ENCODE results near the gene ARAF. TPM values are rescaled to one million over a fixed set of nuclear protein-coding genes. Genes with fewer than 3 reads are reported as not detected.

The ARAF gene
- 9.0 and 16.8 TPM in 2 replicates for total RNA-seq

DNA sequence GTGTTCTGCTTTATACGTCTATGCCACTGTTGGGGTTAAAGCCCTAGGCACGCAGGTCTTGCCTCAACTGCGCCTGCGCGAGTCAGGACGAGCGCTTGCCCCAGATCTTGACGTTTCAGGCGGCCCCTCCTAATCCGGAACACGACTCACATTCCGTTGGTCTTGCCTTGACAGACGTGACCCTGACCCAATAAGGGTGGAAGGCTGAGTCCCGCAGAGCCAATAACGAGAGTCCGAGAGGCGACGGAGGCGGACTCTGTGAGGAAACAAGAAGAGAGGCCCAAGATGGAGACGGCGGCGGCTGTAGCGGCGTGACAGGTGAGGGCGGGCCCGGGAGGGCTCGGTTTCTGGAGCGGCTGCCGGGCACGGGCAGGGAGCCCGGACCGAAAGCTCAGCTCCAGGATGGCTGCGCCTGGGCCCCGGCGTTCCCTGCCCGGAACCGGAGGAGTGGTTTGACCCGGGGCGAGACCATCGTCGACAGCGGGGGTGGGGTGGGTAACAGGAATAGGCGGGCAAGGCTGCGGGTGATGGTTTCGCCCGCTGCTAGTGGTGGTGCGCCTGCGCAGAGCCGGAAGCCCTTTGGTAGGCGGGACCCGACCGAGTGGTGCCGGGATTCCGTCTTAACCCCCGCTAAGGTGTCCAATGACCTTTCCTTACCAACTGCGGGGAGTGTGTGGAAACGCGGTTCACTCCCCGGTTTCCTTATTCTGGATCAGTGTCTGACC, at the start of gene ARAF:
TSS of gene ARAF (plus strand) at position 272 of the 725 bp plus-strand sequence. CDS start 1,763 bp downstream, outside the sequence.

DNA sequence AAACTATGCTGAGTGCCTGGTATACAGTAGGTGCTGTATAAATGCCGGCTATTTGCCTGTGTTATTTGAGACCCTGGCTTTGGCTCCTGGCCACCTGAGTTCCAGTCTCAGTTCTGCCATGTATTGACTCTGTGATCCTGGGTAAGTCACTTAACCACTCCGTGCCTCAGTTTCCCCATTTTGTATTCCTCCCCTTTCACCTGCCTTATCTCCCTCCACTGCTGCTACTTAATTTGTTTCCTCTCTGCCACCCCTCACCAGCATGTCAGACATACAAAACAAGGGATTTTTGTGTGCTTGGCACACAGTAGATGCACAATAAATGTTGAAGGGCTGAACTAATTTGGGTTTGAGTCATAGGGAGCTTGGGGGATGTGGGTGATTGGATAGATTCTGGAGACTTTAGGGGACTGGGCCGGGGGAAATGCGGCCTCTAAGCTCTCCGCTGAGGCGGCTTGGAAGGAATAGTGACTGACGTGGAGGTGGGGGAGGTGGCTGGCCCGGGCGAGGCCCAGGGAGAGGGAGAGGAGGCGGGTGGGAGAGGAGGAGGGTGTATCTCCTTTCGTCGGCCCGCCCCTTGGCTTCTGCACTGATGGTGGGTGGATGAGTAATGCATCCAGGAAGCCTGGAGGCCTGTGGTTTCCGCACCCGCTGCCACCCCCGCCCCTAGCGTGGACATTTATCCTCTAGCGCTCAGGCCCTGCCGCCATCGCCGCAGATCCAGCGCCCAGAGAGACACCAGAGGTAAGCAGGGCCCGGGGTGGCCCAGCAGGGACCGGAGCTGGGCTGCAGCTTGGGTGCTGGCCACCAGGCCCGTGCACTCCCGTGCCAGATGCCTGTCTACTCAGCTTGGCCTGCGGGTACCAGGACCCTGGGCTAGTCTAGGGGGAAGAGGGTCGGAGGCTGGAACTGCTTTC, 21.0 kb downstream of the ARAF start, which contains the start of gene TIMP1:
TSS of gene TIMP1 (plus strand) at position 706 of the 917 bp plus-strand sequence. CDS start 980 bp downstream, outside the sequence.

DNA sequence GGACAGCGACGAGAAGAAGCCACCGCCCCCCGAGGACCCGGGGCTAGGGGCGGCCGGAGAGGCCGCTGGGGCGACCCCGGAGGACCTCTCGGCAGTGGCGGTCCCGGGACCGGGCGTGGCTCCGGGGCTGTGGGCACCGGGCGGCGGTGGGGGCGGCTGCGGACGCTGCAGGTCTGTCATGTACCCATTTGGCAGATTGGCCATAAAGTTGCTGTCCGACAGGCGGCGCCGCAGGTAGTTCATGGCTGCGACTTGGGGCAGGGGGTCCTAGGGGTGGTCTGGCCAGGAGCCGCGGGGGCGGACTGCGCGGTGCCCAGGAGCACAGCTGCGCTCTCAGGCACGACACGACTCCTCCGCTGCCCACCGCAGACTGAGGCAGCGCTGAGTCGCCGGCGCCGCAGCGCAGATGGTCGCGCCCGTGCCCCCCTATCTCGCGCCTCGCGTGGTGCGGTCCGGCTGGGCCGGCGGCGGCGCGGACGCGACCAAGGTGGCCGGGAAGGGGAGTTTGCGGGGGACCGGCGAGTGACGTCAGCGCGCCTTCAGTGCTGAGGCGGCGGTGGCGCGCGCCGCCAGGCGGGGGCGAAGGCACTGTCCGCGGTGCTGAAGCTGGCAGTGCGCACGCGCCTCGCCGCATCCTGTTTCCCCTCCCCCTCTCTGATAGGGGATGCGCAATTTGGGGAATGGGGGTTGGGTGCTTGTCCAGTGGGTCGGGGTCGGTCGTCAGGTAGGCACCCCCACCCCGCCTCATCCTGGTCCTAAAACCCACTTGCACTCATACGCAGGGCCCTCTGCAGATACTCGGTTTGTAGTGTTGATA, 58.7 kb downstream of the ARAF start, which contains the start of gene SYN1:
TSS of gene SYN1 (minus strand) at position 372 of the 817 bp plus-strand sequence. CDS start at position 243, 129 bp downstream.

Other genes with a start within 250 kb of the ARAF start
- not detected in 2 replicates for gene ZNF157, start 190.6 kb upstream of the ARAF start, total RNA-seq
- 4.8 and 5.6 TPM in 2 replicates for gene ZNF41, start 78.0 kb upstream of the ARAF start, total RNA-seq
- gene TIMP1, start 21.2 kb downstream of the ARAF start, total RNA-seq, result 47.3 and 361 TPM in 2 replicates
- gene SYN1, start 58.7 kb downstream of the ARAF start, total RNA-seq, result 0.09 TPM in 1 of 2 replicates, not detected in the other
- 0.56 and 0.81 TPM in 2 replicates for gene CFP, start 68.7 kb downstream of the ARAF start, total RNA-seq
- 7.4 and 9.6 TPM in 2 replicates for gene ELK1, start 89.4 kb downstream of the ARAF start, total RNA-seq
- gene UXT, start 98.0 kb downstream of the ARAF start, total RNA-seq, result 127 and 129 TPM in 2 replicates